Middle frontal gyrus (tissue), 1 donor: ENCODE data around the gene TPD52L2.

Experiments used
- DNase-seq: peaks from one replicate; pipeline ENCODE4 v3.0.0-alpha.2; 2015; ENCODE audit warnings: low spot score; ENCODE audit errors: extremely low spot score

TPD52L2 gene

DNA sequence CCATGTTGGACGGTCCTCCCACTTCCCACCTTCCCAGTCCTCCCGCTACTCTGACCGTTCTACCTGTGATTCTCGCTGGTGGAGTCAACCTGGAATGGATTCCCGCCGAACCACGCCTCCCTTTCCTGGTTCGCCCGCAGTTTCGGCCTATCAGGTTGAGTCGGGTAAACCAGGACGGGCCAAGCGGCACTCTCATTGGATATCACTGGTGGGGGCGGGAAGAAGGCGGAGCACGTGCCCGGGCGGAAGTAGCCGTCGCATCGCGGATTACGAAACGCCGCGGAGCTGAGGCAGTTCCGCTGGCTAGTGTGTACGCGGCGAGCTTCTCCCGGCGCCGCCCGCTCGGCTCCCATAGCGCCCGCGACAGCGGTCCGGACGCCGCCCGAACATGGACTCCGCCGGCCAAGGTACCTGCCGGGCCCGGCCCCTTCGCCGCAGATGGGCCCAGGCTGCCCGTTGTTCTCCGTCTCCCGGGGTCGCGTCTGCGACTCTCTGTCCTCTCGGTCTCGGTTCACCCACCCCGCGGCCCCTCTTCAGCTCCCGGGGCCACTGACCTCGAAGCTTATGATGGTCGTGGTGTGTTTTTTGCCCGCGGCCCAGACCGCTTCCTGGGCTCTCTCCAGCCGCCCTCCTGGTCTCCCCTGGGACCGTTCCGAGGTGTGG, at the start of gene TPD52L2:
Gene TPD52L2, plus strand, starts transcription at position 293 of the 663 bp plus-strand sequence. Its CDS starts 96 bp downstream, at position 389.
- peak; percentile 93 for DNase-seq

DNA sequence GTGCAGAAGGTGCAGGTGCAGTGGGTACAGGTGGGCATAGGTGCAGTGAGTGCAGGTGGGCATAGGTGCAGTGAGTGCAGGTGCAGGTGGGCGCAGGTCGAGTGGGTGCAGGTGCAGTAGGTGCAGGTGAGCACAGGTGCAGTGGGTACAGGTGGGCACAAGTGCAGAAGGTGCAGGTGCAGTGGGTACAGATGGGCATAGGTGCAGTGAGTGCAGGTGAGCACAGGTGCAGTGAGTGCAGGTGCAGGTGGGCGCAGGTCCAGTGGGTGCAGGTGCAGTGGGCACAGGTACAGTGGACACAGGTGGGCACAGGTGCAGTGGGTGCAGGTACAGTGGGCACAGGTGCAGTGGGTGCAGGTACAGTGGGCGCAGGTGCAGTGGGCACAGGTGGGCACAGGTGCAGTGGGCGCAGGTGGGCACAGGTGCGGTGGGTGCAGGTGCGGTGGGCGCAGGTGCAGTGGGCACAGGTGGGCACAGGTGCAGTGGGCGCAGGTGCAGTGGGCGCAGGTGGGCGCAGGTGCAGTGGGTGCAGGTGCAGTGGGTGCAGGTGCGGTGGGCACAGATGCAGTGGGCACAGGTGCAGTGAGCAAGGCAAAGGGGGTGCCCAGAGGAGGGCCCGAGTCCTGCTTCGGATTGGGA, 49.3 kb upstream of the TPD52L2 start:
- DNase-seq = no peak

DNA sequence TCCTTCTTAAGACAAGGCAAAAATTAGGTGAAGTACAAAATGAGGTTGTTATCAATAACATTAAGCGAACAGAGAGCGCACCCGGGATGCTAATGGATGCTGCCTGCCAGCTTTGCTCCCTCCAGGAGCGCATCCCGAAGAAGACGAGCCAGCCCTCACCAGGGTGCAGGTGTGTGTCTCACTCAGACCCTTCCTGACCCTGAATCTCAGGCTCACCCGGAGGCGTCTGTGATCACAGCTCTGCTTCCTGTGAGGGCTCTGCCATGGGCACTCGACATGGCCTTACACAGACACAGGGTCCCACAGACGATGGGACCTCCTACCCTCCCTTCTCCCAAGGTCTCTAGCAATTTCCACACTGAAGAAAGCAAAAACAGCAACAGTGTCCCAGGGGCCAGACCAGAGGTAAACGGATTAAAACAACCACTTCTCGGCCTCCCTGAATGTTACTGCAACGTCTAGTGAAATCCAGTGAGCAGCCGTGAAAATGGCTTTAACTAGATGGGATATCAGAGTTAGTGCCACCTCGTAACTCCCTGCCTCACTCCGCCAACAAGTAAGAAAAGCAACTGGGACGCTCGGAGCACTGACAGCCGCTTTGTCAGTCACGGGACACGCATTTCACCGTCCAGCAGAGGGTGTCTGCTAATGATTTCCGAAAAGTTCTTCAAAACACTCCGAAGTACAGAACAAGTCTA, 45.7 kb upstream of the TPD52L2 start:
- DNase-seq = no peak

DNA sequence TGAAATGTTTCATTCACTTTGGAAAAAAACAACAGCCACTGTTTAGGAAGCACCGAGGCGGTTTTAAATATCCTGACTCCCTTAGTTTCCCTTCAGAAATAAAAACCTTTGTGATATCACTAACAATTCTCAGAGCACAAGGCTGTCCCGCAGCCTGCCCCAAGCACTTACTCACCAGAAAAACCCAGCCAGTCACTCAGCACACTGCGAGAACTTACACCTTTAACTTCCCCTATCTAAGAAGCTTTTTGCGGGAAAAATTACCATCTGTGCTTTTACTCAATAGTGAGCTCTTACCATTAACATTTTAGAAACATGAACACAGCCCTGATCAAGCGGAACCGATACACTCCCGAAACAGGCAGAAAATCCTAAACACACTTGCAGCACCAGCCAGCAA, 43.3 kb upstream of the TPD52L2 start:
- DNase-seq = no peak

DNA sequence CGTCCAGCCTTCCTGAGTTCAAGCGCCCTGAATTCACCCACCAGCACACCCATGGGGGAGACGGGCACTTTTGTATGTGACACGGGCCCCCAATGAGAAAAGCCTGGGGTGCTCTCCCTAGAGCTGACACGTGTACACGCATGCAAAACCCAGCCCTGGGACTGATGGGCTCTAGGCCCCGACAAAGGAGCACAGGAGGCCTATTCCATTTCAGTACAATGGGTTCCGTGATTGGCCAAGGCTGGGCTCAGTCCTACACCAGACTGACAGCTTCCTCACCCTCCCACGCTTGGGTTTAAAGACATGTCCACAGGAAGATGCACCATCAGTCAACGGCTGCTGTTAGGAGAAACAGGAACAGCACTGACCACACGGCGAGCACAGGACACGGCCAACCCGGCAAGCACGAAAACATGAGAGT, 42.8 kb upstream of the TPD52L2 start:
- no peak for DNase-seq

DNA sequence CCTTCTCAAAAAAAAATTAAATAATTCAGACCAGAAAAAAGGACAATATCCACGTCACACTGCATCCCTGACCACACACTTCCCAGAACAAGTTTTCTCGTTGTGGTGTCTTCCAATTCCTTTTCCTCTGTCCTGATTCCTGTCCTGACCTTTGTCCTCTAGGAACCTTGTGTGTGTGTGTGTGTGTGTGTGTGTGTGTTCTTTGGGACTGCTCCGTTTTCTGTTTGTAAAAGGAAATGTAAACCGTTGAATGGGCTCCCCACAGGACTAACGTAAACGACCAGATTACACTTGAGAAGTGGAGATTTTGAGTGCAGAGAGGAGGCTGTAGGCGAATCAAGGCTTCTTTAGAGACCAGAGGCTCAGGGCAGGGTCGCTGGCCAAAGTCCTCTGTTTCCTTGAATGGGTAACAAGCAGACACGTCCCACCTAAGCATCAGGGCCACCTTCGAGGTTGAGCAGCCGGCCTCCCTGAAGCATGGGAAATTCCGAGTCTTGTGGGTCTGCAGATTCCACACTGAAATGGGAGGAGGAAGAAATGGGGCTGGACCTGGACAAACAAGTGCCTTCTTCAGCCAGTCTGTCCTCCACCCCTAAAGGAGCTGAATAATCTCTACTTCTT, 41.3 kb upstream of the TPD52L2 start:
- DNase-seq = no peak

DNA sequence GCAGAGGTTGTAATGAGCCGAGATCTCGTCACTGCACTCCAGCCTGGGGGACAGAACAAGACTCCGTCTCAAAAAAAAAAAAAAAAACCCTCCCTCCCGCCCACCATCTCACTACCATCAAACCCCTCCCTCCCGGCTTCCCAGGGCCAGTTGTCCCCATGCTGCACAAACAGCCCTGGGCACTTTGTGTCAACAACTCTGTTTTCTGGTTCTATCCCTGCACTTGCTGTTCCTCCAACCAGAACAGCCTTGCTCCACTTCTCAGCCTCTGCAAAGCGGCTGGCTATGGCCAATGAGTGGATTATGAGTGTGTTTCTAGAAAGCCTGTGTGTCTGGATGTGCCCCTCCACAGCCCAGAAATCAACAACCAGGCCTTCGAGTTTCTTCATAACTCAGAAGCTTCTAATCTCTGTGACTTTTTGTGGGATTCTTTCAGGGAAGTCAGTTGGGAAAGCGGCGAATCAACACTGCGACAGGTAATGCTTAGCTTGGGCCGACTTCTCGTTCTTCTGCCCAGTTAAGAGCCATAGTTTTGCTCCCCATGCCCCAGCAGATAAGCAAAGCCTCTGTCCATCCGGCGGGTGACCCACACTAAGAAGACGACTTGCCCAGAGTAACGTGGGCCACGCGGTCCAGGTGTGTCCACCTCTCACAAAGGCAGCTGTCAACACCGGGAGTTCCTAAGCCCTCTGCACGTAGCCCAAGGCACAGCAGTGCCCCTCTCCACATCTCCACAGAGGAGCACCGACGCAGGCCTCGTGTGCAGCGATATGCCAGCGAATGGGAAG, 39.5 kb upstream of the TPD52L2 start:
- no peak for DNase-seq

DNA sequence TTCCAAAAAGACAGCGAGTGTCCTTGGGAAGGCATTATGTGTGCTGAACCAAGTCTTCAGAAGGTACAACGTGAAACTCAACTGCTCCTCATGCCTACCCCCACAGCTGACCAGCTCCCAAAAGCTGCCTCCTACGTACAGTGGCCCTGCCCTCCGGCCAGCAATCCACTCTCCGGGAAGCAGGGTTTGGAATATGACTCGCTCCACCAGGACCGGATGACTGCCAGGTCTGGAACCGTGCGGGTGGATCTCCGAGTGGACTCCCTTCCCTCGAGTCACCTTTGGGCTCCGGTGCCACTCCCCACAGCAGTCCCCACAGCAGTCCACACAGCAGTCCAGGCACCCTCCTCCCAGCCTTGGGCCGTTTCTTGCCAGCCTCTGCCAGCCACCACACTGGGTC, 38.3 kb upstream of the TPD52L2 start:
- DNase-seq = no peak

DNA sequence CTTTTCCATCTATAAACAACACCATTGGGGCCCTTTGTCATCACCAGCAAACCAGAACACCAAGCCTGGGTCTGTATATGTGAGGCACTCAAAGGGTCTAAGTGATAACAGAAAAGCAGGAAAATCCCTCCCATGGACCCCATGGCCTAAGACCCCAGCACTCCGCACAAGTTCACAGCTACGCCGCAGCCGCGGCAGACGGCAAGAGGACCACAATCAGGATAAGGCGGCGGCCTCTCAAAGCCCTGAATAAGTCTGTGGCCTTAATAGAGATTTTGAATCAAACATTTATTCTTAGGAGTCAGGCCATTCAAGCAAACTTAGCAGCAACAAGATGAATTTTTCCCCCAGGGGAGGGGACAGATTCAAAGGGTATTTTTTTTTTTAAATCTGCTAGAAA, 36.9 kb upstream of the TPD52L2 start:
- DNase-seq = no peak

DNA sequence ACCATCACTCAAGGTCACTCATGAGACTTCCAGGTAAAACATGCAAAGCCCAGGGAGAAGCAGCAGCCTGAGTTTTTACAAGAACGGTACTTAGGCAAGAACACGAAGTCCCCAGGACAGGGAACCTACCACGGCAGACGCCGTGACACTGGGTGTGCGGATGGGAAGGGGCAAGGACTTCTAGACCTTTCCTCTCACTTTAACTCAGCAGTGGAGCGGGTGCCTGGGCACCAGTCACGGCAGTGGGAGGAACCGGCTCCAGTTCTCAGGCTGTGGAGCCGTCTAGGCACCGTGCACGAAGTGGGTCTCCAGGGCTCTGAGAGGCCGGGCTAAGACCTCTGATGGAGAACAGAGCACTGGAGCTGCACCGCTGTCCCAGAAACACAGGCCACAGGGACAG, 36.5 kb upstream of the TPD52L2 start:
- DNase-seq = no peak

DNA sequence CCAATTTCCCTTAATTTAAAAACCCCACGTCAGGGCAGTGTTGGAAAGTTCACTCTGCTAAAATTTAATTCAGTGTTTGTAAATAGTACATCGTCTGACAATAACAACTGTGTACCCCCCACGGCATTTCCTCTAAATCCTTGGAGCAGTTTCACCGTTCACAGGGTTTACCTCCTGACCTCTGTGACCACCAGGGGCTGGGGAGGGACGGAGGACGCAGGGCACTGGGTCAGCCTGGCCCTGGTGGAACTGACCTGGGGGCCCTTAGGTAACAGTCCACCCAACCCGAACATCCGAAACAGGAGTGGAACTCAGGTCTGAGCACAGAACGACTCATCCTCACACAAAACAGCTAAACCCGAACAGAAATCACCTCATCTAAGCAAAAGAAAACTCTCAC, 36.1 kb upstream of the TPD52L2 start:
- DNase-seq = no peak

DNA sequence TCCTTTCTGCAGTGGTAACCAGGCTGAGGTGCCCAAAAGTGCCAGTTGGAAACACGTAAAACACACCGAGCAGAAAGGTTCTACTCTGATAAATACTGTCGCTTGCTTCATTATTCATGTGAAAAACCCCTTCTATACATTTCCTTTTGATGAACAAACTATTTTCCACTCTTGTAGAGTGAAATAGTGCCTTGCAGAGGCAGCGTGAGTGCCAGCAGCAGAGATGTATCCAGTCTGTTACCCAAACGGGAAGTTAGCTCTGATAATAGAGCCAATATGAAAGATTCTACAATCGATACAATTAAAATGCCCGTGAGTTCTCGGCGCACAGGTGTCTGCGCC, 35.5 kb upstream of the TPD52L2 start:
- DNase-seq = no peak

DNA sequence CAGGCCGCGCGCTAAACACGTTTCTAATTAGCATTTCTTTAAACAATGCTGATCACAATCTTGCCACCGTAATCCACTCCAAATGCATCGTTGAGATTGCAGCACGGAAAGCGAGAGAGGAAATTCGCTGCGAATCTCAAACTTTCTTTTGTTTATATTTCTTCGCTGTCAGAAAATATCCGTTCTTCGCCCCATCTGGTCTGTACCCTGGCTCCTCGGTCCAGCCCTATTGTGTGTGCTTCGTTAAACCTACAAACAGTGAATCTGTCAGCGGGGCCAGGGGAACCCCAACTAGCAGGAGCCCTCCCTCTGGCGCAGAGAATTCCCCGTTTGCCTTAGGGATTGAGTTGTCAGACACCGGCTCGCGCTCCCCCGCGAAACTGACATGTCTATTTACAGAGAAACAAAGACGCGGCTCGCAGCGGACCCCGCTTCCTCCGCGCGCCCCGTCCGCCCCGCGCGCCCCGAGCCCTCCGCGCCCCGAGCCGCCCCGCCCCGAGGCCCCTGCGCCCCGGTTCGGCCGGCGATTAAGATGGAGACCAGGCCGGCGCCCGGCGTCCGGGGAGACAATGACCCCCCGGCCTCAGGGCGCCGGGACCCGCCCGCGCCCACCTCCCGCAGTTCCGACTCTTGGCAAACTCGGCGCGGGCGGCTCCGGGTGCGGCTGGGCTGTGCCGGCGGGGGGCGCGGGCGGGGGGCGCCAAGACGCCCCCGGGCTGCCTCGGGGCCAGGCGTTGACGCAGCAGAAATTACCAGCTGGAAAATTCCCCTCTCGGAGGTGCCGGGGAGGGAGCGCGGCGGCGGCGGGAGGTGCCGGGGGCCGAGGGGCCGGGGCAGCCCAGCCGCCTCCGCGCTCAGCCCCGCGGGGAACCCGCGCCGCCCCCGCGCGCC, 34.9 kb upstream of the TPD52L2 start:
- DNase-seq = no peak

DNA sequence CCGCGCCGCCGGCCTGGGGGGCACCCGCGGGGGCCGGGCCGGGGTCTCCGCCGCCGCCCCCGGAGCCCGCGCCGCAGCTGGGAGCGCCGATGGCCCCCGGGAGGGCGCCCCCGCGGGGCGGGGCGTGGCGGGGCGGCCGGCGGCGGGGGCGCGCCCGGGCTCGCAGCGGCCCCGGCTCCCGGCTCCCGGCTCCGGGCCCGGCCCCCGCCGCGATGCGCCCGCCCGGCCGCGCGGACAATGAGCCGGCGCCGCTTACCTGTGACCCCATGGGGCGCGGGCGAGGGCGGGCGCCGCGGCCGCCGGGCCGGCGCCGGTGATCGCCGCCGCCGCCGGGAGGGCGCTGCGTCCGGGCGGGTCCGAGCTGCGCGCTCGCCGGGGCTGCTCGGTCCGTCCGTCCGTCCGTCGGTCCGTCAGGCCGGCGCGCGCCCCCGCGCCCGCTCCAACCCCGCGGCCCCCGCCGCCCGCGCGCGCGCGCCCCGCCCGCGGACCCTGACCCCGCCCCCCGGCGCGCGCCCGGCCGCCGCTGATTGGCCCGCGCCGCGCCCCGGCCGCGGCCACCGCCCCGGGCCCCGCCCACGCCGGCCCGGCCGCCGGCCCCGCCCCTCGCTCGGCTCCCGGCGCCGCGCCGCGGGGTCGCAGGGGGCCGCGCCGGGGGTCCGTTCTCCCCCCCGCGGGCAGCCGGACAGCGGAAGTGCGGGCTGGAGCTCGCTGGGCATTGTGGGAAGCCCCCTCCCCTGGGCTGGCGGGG, 34.1 kb upstream of the TPD52L2 start, which contains the start of gene ZBTB46:
Gene ZBTB46, minus strand, starts transcription at position 424 of the 748 bp plus-strand sequence. CDS start 40,507 bp downstream, outside the sequence.
- no peak for DNase-seq

DNA sequence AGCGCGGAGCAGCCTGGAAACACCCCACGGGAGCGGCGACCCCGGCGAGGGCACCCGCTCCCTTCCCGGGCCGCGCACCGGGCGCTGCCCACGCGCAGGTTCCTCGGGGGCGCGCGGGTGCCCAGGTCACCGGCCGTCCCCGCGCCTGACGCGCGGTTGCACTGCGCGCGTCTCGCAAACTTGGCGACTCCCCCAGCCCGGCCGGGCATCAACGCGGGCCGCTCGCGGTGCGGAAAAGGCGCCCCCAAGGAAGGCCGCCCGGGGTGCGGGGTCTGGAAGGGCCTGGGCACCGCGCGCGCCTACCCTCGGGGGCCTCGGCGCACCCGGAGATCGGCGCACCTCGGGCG, 33.5 kb upstream of the TPD52L2 start:
- no peak for DNase-seq

DNA sequence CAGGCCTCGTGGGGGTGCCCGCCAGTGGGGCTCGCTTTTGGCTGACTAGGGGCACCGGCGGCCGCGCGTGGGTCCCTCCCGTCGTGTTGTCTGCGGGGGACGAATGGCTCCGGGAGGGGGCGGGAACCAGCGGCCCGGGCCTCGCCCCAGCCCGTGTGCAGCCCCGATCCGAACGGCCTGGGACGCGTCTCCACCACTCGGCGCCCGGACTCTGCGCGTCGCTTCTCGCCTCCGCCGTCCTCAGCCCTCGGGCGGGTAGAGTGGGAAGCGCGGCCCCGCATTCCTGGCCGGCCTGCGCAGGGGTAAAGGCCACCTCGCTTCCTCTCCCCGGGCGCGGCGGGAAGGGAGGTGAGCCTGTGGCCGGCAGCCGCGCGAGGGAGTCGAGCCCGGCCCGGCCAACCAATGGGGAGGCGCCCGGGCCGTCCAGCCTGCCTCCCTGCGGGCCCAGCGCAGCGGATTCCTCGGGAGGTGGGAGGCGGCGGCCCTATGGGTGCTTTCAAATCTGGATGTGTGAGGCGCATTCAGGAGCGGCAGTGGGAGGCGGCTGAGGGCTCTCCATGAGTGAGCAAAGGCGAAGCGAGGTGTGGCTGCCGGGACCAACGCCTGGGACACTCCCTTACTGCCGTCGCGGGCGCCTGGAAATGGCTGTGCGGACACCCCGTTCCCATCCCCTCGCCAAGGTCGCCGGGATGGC, 32.9 kb upstream of the TPD52L2 start:
- DNase-seq = no peak

DNA sequence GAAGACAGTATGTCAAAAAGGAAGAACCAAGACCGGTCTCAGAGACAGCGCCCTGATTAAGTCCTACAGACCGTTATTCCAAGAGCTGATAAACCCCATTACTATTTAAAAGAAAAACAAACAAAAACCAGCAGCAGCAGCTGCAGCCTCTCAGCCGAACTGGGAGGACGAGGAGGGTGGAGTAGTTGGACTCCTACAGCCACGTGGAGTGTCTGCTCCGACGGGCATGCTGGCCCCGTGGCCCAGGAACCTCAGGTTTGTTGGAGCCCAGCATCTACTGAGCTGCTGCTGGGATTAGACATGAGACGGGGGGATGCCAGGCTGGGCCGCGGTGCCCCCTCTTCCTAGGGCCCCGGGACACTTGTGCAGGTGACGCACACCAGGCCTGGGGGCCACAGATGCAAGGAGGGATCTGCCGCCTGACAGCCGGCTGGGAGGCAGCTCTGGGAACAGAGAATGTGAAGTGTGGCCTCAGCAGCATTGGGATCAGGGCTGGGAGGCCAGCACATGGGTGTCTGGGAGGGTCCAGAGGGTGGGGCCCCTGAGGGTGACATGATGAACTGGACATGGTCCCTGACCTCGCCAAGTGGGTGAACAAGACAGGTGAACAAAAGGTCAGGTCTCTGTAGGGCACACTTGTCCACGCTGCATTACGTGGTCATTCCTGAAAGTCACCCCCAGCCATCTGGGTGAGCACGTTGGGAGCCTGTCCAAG, 31.1 kb upstream of the TPD52L2 start:
- DNase-seq = no peak

DNA sequence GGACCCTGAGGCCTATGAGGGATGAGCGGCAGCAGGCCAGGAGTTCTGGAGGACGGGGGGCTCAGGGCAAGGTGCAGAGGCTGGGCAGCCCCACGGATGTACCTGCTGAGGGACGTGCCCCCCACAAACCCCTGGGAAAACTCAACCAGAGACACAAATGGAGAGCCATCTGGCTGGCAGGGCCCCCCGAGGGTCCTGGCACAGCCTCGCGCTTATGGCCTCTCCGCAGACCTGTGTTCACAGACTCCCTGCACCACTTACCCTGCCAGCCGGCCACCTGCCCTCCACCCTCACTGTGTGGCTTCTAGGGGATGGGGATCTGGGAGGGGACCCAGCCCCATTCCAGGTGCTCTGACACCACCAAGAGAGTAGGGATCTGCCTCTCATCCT, 30.6 kb upstream of the TPD52L2 start:
- no peak for DNase-seq
